ENCODE results near the gene FOXE3.

- no peak for TF ChIP-seq TAF1 (IDR thresholded peaks at IDR 0.05; ENCODE audit: borderline replicate concordance, low read depth, low read length)
- no peak for TF ChIP-seq POLR2A (IDR thresholded peaks at IDR 0.05; ENCODE audit: low read depth, low read length)
- no peak for TF ChIP-seq POLR2AphosphoS5 (IDR thresholded peaks at IDR 0.05; ENCODE audit: low read depth, low read length)
Observed at GRCh38 chr1:47444297-47444561, 28.1 kb downstream of the FOXE3 start.
